DMS114 treated with DMSO at 0.1 percent for 48 hours (cell line): ENCODE results near the gene PHRF1.

ENCODE experiments used
- DNase-seq: peaks from one replicate; lab custom pipeline; 2025; ENCODE audit not compliant: unreplicated experiment; lab: John Stamatoyannopoulos, UW

The PHRF1 gene

GRCh38 chr11:538431-539051, 37.7 kb upstream of the PHRF1 start:
- no peak for DNase-seq

GRCh38 chr11:539971-540481, 36.2 kb upstream of the PHRF1 start:
- DNase-seq: no peak

DNA sequence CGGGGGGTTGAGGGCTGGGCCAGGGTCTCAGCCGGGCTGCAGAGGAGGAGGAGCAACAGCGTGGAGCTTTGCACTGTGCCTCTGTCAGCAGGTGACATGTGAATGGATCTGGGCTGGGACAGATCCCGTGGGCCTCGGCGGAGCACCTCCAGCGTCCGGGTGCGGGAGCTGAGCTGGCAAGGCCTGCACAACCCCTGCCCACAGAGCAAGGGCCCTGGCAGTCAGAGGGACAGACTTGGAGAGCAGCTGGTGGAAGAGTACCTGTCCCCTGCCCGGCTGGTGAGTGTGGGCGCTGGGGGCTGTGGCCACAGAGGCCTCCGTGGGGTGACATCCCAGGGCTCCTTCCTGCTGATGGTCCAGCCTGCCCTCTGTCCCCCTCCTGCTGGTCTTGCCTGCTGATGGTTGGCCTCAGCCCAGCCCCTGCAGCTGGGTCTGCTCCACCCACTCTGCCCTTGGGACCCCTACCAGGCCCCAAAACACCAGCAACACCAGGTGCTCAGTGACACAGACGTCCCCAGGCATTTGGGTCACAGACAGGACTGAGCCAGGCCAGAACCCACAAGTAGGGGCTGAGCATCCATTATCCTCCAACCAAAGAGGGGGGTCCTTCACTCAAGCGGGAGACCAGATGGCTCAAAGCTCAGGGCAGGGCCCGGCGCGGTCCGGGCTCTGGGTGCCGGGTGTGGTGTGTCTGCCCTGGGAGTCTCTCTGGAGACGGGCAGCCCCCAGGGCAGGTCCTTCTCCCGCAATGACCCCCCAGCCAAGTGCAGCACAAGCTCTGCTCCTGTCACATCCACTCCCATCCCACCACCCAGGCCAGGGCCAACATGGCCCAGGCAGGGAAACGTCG, 35.5 kb upstream of the PHRF1 start:
- no peak for DNase-seq

- DNase-seq: no peak
Measured at GRCh38 chr11:541433-541885, 34.8 kb upstream of the PHRF1 start.

GRCh38 chr11:544817-545166, 31.5 kb upstream of the PHRF1 start:
- DNase-seq: no peak

DNA sequence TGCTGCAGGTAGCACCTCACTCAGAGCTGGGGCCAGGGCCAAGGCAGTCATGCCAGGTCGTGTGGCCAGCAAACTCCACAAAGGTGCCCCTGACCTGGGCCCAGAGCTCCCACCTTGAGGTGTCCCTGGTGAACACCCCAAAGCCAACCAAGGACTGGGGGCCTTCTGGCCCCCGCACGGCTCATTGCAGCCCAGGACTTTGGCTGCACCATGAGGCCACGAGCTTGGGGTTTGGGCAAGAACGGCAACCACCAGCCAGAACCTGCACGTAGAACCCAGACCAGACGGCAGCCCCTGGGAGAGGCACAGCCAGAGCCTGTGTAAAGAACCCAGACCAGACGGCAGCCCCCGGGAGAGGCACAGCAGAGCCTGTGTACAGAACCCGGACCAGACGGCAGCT, 31.1 kb upstream of the PHRF1 start:
- DNase-seq: no peak

GRCh38 chr11:548700-549603, 27.3 kb upstream of the PHRF1 start:
- DNase-seq: no peak

GRCh38 chr11:550021-550745, 26.1 kb upstream of the PHRF1 start:
- DNase-seq: no peak

GRCh38 chr11:550746-551085, 25.6 kb upstream of the PHRF1 start:
- no peak for DNase-seq

- no peak for DNase-seq
Measured at GRCh38 chr11:551131-551530, 25.1 kb upstream of the PHRF1 start.

DNA sequence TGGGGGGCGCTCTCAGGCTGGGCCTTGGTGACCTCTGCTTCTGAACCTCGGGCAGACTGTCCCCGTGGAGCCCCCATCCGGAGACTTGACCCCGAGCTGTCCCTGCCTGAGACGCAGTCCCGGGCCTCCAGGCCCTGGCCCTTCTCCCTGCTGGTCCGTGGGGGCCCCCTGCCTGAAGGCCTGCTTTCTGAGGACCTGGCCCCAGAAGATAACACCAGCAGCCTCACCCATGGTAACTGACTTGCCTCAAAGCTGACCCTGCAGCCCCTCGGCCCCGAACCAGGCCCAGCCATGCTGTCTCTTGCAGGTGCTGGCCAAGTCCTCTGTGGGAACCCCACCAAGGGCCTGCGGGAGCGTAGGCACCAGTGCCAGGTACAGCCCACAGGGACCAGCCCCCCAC, 24.7 kb upstream of the PHRF1 start:
- DNase-seq: no peak

- DNase-seq: no peak
Measured at GRCh38 chr11:553083-553987, 22.9 kb upstream of the PHRF1 start.

GRCh38 chr11:553988-554340, 22.3 kb upstream of the PHRF1 start:
- no peak for DNase-seq

- DNase-seq: no peak
Measured at GRCh38 chr11:554428-555226, 21.6 kb upstream of the PHRF1 start.

GRCh38 chr11:555227-555779, 21.0 kb upstream of the PHRF1 start:
- DNase-seq: no peak

GRCh38 chr11:555780-556661, 20.2 kb upstream of the PHRF1 start:
- DNase-seq: no peak

- DNase-seq: no peak
Measured at GRCh38 chr11:556662-557256, 19.5 kb upstream of the PHRF1 start.
